ENCODE data around the gene COL24A1.
"Not testable (repeated sequence)": the region's sequence is repeated elsewhere in the genome, so short reads cannot be mapped to it uniquely, and the experiment has no call there.

COL24A1 gene

GRCh38 chr1:85862456-85862855 is 294.1 kb downstream of the COL24A1 start:
- Histone ChIP-seq H3K4me3 (no peak overlapping the region), H3K9me3 (replicated peaks in 1 of 11) (no peaks in the 10 kb centered on the region), H4K20me1 (no peaks in the 10 kb centered on the region), H3K27ac (no peak overlapping the region), H3K27me3 (no peaks in the 10 kb centered on the region), H3K4me1 (no peaks in the 10 kb centered on the region), H3K9ac (no peak overlapping the region), H3K36me3 (no peaks in the 10 kb centered on the region), H3K4me2 (no peak overlapping the region)
- TF ChIP-seq Cebpa-rat (IDR thresholded peaks at IDR 0.05): no peak

DNA sequence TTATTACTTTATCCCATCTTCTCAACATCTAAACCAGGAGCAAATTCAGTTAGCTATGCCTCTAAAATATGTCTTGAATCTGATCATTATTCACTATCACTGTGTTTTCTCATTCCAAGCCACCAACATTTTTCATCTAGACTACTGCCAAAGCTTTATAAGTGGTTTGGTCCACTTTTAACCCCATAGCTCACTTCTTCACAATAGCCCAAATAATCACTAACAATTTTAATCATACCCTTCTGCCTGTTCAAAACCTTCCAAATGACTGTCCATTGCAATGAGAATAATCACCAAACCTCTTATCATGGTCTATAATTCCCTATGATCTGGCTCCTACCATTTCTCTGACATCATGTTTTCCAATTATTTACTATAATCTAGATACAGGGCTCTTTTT is 298.6 kb downstream of the COL24A1 start:
- H3K27me3 ChIP-seq: no peaks in the 10 kb centered on the region
- no peak overlapping the region for H3K4me3 ChIP-seq
- no peaks in the 10 kb centered on the region for H3K36me3 ChIP-seq
- no peaks in the 10 kb centered on the region for H3K4me1 ChIP-seq
- no peak overlapping the region for H3K9ac ChIP-seq
- no peak for TF ChIP-seq Cebpa-rat (IDR thresholded peaks at IDR 0.05)
- no peaks in the 10 kb centered on the region for H4K20me1 ChIP-seq
- H3K4me2 ChIP-seq: no peak overlapping the region
- no peak overlapping the region for H3K27ac ChIP-seq
- no peaks in the 10 kb centered on the region for H3K9me3 ChIP-seq (replicated peaks in 1 of 11)

DNA sequence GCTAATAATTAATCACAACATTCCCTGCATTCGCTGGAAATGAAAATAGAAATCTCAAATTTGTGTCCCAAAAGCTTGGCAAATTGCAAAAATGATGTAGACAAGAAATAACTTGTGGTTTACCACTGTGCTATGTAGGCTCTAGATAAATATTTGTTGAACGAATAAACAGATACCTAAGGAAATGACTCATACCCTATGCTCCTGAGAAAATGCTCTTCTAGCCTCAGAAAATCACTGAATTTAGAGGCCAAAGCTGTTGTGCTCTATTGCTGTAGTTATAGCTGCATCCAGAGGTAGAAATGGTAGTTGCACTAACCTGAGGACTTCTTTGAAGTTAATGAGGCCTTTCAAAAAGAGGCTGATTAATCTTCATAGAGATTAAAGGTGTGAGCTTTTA is 306.3 kb downstream of the COL24A1 start:
- no peak for TF ChIP-seq Cebpa-rat (IDR thresholded peaks at IDR 0.05)
- Histone ChIP-seq H3K4me3 (no peak overlapping the region), H3K9ac (no peak overlapping the region), H3K27me3 (no peaks in the 10 kb centered on the region), H3K4me1 (peaks cover 0 to 9% (median 5%) of the 10 kb centered on the region in 10 experiments; a peak in 12 of 20 replicates), H3K27ac (no peak overlapping the region), H3K4me2 (peak overlapping the region in 6 of 11 experiments; percentile 0 to 41 (median 27); a peak in 5 of 22 replicates), H4K20me1 (no peaks in the 10 kb centered on the region), H3K9me3 (replicated peaks in 1 of 11) (no peaks in the 10 kb centered on the region), H3K36me3 (no peaks in the 10 kb centered on the region)

DNA sequence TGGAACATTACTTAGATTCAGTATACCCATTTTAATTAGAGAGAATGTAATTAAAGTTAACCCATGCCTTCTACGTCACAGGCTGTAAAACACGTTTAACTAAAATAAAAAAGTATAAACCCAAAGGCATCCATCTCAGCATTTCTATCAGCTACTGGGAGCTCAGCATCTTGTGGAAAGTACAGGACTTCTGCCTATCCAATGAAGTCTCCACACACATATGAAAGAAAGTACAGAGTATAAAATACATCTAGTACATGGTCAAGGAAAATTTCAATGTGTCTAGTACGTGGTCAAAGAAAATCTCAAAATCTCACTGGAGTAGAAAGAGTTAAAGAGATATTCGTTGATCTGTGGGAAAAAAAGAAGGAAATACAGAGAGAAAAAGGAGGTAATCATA is 306.9 kb downstream of the COL24A1 start:
- Histone ChIP-seq H3K4me2 (no peak overlapping the region; a peak in 1 of 22 replicates), H3K36me3 (no peaks in the 10 kb centered on the region), H3K4me3 (no peak overlapping the region), H3K9ac (no peak overlapping the region), H3K9me3 (replicated peaks in 1 of 11) (no peaks in the 10 kb centered on the region), H3K27ac (no peak overlapping the region), H3K27me3 (no peaks in the 10 kb centered on the region), H4K20me1 (no peaks in the 10 kb centered on the region), H3K4me1 (peaks cover 0 to 9% (median 5%) of the 10 kb centered on the region in 10 experiments; a peak in 12 of 20 replicates)
- no peak for TF ChIP-seq Cebpa-rat (IDR thresholded peaks at IDR 0.05)

DNA sequence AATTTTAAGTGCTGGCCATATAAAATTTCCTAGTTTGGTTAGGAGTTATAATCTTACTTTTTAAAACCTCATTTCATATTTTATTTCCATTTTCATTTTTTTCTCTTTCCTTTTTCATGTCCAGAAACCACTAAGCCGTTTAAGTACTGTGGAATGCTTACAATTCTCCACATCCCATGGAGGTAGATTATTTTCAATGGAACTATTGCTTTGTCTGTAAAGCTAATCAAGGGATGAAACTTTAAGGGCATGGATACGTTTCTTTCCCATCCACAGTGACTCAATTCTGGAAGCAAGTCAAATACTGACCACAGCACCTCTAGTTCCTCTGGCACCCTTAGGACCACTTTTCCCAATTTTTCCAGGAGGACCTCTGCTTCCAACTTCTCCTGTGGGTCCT is 309.2 kb downstream of the COL24A1 start:
- no peak for TF ChIP-seq Cebpa-rat (IDR thresholded peaks at IDR 0.05)
- Histone ChIP-seq H3K27ac (no peak overlapping the region), H3K9me3 (replicated peaks in 1 of 11) (no peaks in the 10 kb centered on the region), H3K4me1 (peaks cover 0 to 9% (median 5%) of the 10 kb centered on the region in 10 experiments; a peak in 12 of 20 replicates), H3K4me3 (no peak overlapping the region), H3K36me3 (no peaks in the 10 kb centered on the region), H3K27me3 (no peaks in the 10 kb centered on the region), H4K20me1 (no peaks in the 10 kb centered on the region), H3K4me2 (no peak overlapping the region), H3K9ac (no peak overlapping the region)

- Histone ChIP-seq H3K9ac (no peak overlapping the region), H3K4me3 (no peak overlapping the region), H3K27me3 (no peaks in the 10 kb centered on the region), H3K4me2 (no peak overlapping the region), H3K9me3 (replicated peaks in 1 of 11) (no peaks in the 10 kb centered on the region), H3K27ac (no peak overlapping the region), H4K20me1 (no peaks in the 10 kb centered on the region), H3K4me1 (peaks cover 0 to 9% (median 5%) of the 10 kb centered on the region in 10 experiments; a peak in 12 of 20 replicates), H3K36me3 (no peaks in the 10 kb centered on the region)
- TF ChIP-seq Cebpa-rat (IDR thresholded peaks at IDR 0.05): no peak
Measured at GRCh38 chr1:85846706-85847105, 309.9 kb downstream of the COL24A1 start.

DNA sequence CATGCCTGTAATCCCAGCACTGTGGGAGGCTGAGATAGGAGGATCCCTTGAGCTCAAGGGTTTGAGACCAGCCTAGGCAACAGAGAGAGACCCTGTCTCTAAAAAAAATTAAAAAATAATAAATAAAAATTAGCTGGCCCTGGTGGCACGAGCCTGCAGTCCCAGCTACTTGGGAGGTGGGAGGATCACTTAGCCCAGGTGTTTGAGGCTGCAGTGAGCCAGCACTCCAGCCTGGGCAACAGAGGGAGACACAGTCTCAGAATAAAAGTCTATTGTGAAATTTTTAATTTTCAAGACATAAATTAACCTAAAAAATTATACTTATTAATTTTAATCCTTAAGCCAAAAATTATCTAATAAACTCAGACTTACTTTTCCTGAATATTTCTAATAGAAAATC is 317.1 kb downstream of the COL24A1 start:
- no peaks in the 10 kb centered on the region for H3K9me3 ChIP-seq (replicated peaks in 1 of 11)
- H3K4me2 ChIP-seq: no peak overlapping the region
- H3K4me3 ChIP-seq: no peak overlapping the region
- H3K36me3 ChIP-seq: no peaks in the 10 kb centered on the region
- TF ChIP-seq Cebpa-rat (IDR thresholded peaks at IDR 0.05): no peak
- peaks cover 0 to 13% (median 4%) of the 10 kb centered on the region in 10 experiments; a peak in 8 of 20 replicates for H3K4me1 ChIP-seq
- no peak overlapping the region for H3K9ac ChIP-seq
- H4K20me1 ChIP-seq: no peaks in the 10 kb centered on the region
- no peaks in the 10 kb centered on the region for H3K27me3 ChIP-seq
- no peak overlapping the region for H3K27ac ChIP-seq

DNA sequence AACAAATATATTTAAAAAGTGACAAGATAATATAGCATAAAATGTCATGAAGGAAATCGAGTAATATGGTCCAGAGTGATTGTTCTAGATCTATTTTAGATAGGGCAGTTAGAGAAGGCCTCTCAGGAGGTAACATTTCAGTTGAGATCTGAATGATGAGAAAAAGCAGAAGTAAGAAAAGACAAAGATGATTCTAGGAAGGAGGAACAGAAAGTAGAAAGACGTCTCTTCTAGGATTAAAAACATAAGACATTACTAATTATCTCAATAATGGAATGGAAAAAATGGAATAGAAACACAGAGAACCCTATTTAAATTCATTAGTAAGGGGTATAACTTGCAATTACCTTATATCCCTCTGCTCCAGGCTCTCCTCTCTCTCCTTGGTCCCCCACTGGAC is 318.3 kb downstream of the COL24A1 start:
- TF ChIP-seq Cebpa-rat (IDR thresholded peaks at IDR 0.05): no peak
- no peak overlapping the region for H3K27ac ChIP-seq
- no peak overlapping the region for H3K4me3 ChIP-seq
- no peaks in the 10 kb centered on the region for H3K36me3 ChIP-seq
- H3K9ac ChIP-seq: no peak overlapping the region
- H3K4me1 ChIP-seq: peaks cover 0 to 13% (median 4%) of the 10 kb centered on the region in 10 experiments; a peak in 8 of 20 replicates
- H3K4me2 ChIP-seq: peak overlapping the region in 4 of 11 experiments; percentile 17 to 34 (median 26); a peak in 7 of 22 replicates
- no peaks in the 10 kb centered on the region for H4K20me1 ChIP-seq
- H3K9me3 ChIP-seq (replicated peaks in 1 of 11): no peaks in the 10 kb centered on the region
- H3K27me3 ChIP-seq: no peaks in the 10 kb centered on the region

DNA sequence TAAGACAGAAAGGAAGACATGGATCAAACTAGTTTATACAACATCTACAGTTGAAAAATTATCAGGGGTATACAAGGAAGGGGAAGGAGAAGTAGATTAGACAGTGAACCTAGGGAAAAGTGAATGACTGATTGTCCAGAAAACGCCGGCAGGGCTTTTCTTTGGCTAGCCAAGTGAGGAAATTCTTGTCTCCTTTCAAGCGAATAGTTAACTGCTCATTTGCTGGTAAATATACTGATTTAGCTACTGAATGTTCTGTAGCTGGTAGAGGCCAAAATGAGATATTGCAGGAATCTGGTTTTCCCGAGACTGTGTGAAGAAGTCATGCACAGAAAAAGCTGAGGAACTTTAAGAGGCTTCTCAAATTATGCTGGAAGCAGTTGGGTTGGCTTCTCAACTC is 319.8 kb downstream of the COL24A1 start:
- Histone ChIP-seq H3K4me2 (no peak overlapping the region), H4K20me1 (no peaks in the 10 kb centered on the region), H3K27ac (no peak overlapping the region), H3K4me3 (no peak overlapping the region), H3K9me3 (replicated peaks in 1 of 11) (no peaks in the 10 kb centered on the region), H3K9ac (no peak overlapping the region), H3K27me3 (no peaks in the 10 kb centered on the region), H3K4me1 (peaks cover 0 to 13% (median 4%) of the 10 kb centered on the region in 10 experiments; a peak in 8 of 20 replicates), H3K36me3 (no peaks in the 10 kb centered on the region)
- no peak for TF ChIP-seq Cebpa-rat (IDR thresholded peaks at IDR 0.05)

DNA sequence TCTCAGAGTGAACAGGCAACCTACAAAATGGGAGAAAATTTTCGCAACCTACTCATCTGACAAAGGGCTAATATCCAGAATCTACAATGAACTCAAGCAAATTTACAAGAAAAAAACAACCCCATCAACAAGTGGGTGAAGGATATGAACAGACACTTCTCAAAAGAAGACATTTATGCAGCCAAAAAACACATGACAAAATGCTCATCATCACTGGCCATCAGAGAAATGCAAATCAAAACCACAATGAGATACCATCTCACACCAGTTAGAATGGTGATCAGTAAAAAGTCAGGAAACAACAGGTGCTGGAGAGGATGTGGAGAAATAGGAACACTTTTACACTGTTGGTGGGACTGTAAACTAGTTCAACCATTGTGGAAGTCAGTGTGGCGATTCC is 323.4 kb downstream of the COL24A1 start:
- H3K4me3 ChIP-seq; H3K27me3 ChIP-seq; H4K20me1 ChIP-seq; H3K4me2 ChIP-seq; H3K9me3 ChIP-seq (replicated peaks in 1 of 11); H3K27ac ChIP-seq; H3K4me1 ChIP-seq; H3K9ac ChIP-seq; H3K36me3 ChIP-seq: not testable (repeated sequence)
